Lower lobe of right lung (tissue), 2 donors: ENCODE data around the gene PNLIPRP2. TPM values are rescaled to one million over a fixed set of nuclear protein-coding genes. Genes with fewer than 3 reads are reported as not detected.

Experiments used
- ATAC-seq, 2 donors: fragments of 200-7000 bp; cut with Tn5 transposase; one replicate each; pipeline ENCODE4 v1.9.1; 2020 to 2022; ENCODE audit warnings: mild to moderate bottlenecking in 2 of 2, moderate library complexity in 2 of 2
- DNase-seq: peaks from one replicate; pipeline ENCODE4 v3.0.0-alpha.2; 2020
- H3K27ac ChIP-seq: fragments of 200-600 bp; one replicate; pipeline ENCODE4 v1.8.0; 2022
- H3K27me3 ChIP-seq: fragments of 200-600 bp; one replicate; pipeline ENCODE4 v1.8.0; 2022; ENCODE audit warnings: low read depth
- H3K36me3 ChIP-seq: fragments of 200-600 bp; one replicate; pipeline ENCODE4 v1.8.0; 2022; ENCODE audit warnings: mild to moderate bottlenecking
- H3K4me1 ChIP-seq: fragments of 200-600 bp; one replicate; pipeline ENCODE4 v1.8.0; 2022
- H3K4me3 ChIP-seq: fragments of 200-600 bp; one replicate; pipeline ENCODE4 v1.8.0; 2022; ENCODE audit warnings: mild to moderate bottlenecking
- H3K9me3 ChIP-seq: fragments of 200-600 bp; one replicate; pipeline ENCODE4 v1.8.0; 2022
- CTCF ChIP-seq: fragments of 200-600 bp; IDR thresholded peaks from one replicate; pipeline ENCODE4 v1.8.0; 2022; ENCODE audit warnings: antibody characterized with exemption, mild to moderate bottlenecking
- intact Hi-C: fragments of 100-400 bp; cut with DNase I; formaldehyde crosslinking; loops from one replicate; pipeline ENCODE4 v1.11.0; 2022
- total RNA-seq: library from RNA; stranded (reverse); fragmentation: NEBNext Ultra II Directional; extraction: Animal tissue kit (Norgen Biotek cat#: 25700); gene quantifications from one replicate; pipeline ENCODE4 v1.2.1, GENCODE V29; 2021
- donor health status: DM: no; HTN: yes; CAD: no; lungs with severe emphysema.

Gene PNLIPRP2
- total RNA-seq, 1 donor from 2014 or later: not detected

- no peak overlapping the region for H3K27ac ChIP-seq
- intact Hi-C loops: no loop called here
- H3K4me1 ChIP-seq: no peaks in the 10 kb centered on the region
- no peak overlapping the region for H3K4me3 ChIP-seq
- no peak for TF ChIP-seq CTCF
- H3K27me3 ChIP-seq: no peaks in the 10 kb centered on the region
- H3K36me3 ChIP-seq: no peaks in the 10 kb centered on the region
- DNase-seq: no peak
- no peaks in the 10 kb centered on the region for H3K9me3 ChIP-seq
- ATAC-seq: peak in 1 of 2 donors; percentile 9
Observed at GRCh38 chr10:116598329-116598728, 22.4 kb upstream of the PNLIPRP2 start.

GRCh38 chr10:116599991-116600390 lies 20.8 kb upstream of the PNLIPRP2 start:
- Histone ChIP-seq H3K36me3 (no peaks in the 10 kb centered on the region), H3K27ac (no peak overlapping the region), H3K27me3 (no peaks in the 10 kb centered on the region), H3K9me3 (no peaks in the 10 kb centered on the region), H3K4me1 (no peaks in the 10 kb centered on the region), H3K4me3 (no peak overlapping the region)
- DNase-seq (no peak), ATAC-seq (no peak)
- TF ChIP-seq CTCF: no peak
- intact Hi-C loops: no loop called here

- DNase-seq: no peak
- no peak for ATAC-seq
- intact Hi-C loops: no loop called here
- no peaks in the 10 kb centered on the region for H3K36me3 ChIP-seq
- H3K27ac ChIP-seq: no peak overlapping the region
- H3K9me3 ChIP-seq: no peaks in the 10 kb centered on the region
- no peaks in the 10 kb centered on the region for H3K4me1 ChIP-seq
- TF ChIP-seq CTCF: no peak
- no peak overlapping the region for H3K4me3 ChIP-seq
- no peaks in the 10 kb centered on the region for H3K27me3 ChIP-seq
Observed at GRCh38 chr10:116602648-116603400, 17.9 kb upstream of the PNLIPRP2 start.

GRCh38 chr10:116606061-116606483 lies 14.7 kb upstream of the PNLIPRP2 start:
- Histone ChIP-seq H3K27ac (no peak overlapping the region), H3K36me3 (no peaks in the 10 kb centered on the region), H3K4me3 (no peak overlapping the region), H3K27me3 (peaks cover 19% of the 10 kb centered on the region), H3K4me1 (no peaks in the 10 kb centered on the region), H3K9me3 (no peaks in the 10 kb centered on the region)
- no peak for TF ChIP-seq CTCF
- DNase-seq (no peak), ATAC-seq (no peak)
- intact Hi-C loops: no loop called here

- H3K4me3 ChIP-seq: no peak overlapping the region
- H3K4me1 ChIP-seq: no peaks in the 10 kb centered on the region
- DNase-seq (no peak), ATAC-seq (no peak)
- no peaks in the 10 kb centered on the region for H3K9me3 ChIP-seq
- no peak overlapping the region for H3K27ac ChIP-seq
- intact Hi-C loops: no loop called here
- no peaks in the 10 kb centered on the region for H3K36me3 ChIP-seq
- H3K27me3 ChIP-seq: peaks cover 19% of the 10 kb centered on the region
- TF ChIP-seq CTCF: no peak
Observed at GRCh38 chr10:116607336-116607735, 13.4 kb upstream of the PNLIPRP2 start.
